Motor neuron (in vitro differentiated cells): Measurements from ENCODE around the gene PNKD. TPM values are rescaled to one million over a fixed set of nuclear protein-coding genes. Genes with fewer than 3 reads are reported as not detected.

Source experiments
- ATAC-seq, 8 experiments: fragments of 200-7000 bp; cut with Tn5 transposase; replicated peaks in 6 of 8; 2 replicates each; pipeline ENCODE4 v1.8.0; 2021; ENCODE audit warnings: mild to moderate bottlenecking in 8 of 8, moderate library complexity in 8 of 8
- H3K27ac ChIP-seq, 2 donors: fragments of 250-450 bp; sonication (Bioruptor Pico); 2 replicates each; pipeline ENCODE4 v1.9.0; 2021; ENCODE audit warnings: antibody characterized with exemption in 2 of 2, mild to moderate bottlenecking in 2 of 2, moderate library complexity in 1 of 2
- H3K4me1 ChIP-seq, 2 donors: fragments of 250-450 bp; sonication (Bioruptor Pico); replicated peaks in 1 of 2; 2 replicates each; pipeline ENCODE4 v1.6.1; 2021; ENCODE audit warnings: antibody characterized with exemption in 2 of 2, mild to moderate bottlenecking in 2 of 2, moderate library complexity in 1 of 2
- H3K4me3 ChIP-seq, 5 donors: fragments of 250-450 bp; sonication (Bioruptor Pico); 2 replicates each; pipeline ENCODE4 v1.9.0; 2021; ENCODE audit warnings: antibody characterized with exemption in 5 of 5, mild to moderate bottlenecking in 5 of 5, moderate library complexity in 4 of 5
- WGBS, 10 experiments: fragments of 450-650 bp; shearing (Covaris generic); methylation state at CpG; one replicate each; pipeline ENCODE4 v1.0.0; 2022; 5-methylcytosine and 5-hydroxymethylcytosine counted together
- in situ Hi-C, 9 experiments: fragments of 400-800 bp; cut with MboI; loops; one replicate each; pipeline ENCODE4 v1.15.0; 2021; ENCODE audit warnings: low sequenced_read_pairs in 9 of 9, low pct_unique_long_range_greater_than_20kb in 2 of 9; ENCODE audit not compliant: unreplicated experiment in 9 of 9
- total RNA-seq, 8 experiments: library from RNA; unstranded; fragments of 300-600 nt; gene quantifications; 2 replicates each; pipeline versions ENCODE4 v1.2.3 to v1.2.4, GENCODE V29; 2022

Gene PNKD
- total RNA-seq, 8 experiments from 2014 or later = 41.4 to 122 (median 60.8) TPM

- H3K4me1 ChIP-seq = peaks cover 20 to 22% of the 10 kb centered on the region in 2 donors
- WGBS, 10 experiments = 73 to 100% (median 100%) methylated on average over 1 to 4 of the region's 5 CpGs; no CpG with 5 or more reads in 3 of the 10 experiments
- peak overlapping the region in 1 of 2 donors; percentile 1 for H3K27ac ChIP-seq
- H3K4me3 ChIP-seq = no peak overlapping the region
- in situ Hi-C loops = no loop called here
- no peak for ATAC-seq
These were observed 10.2 kb upstream of the PNKD start for GRCh38 chr2:218260166-218260565.

GRCh38 chr2:218260742-218261422, 9.4 kb upstream of the PNKD start, which contains the start of gene GPBAR1:
TSS of gene GPBAR1 (plus strand) at chr2:218261015. CDS start at chr2:218262725, 1,710 bp downstream.
- ATAC-seq = peak; percentile 15 to 70 (median 52)
- peak within 1 kb of the TSS; percentile 10 to 85 for H3K27ac ChIP-seq
- no peak within 1 kb of the TSS for H3K4me3 ChIP-seq
- peaks cover 20 to 22% of the 10 kb centered on the region in 2 donors for H3K4me1 ChIP-seq
- WGBS, 10 experiments = 0 to 69% (median 19%) methylated on average over 1 to 4 of the region's 10 CpGs; no CpG with 5 or more reads in 6 of the 10 experiments
- in situ Hi-C loops = no loop called here

GRCh38 chr2:218261423-218262236, 8.7 kb upstream of the PNKD start:
- H3K4me1 ChIP-seq = peaks cover 20 to 22% of the 10 kb centered on the region in 2 donors
- in situ Hi-C loops = no loop called here

GRCh38 chr2:218262237-218262600, 8.1 kb upstream of the PNKD start:
- 80 to 100% (median 85%) methylated on average over 1 to 4 of the region's 6 CpGs; no CpG with 5 or more reads in 6 of the 10 experiments for WGBS, 10 experiments
- in situ Hi-C loops = no loop called here
- Histone ChIP-seq H3K4me1 (peaks cover 20 to 22% of the 10 kb centered on the region in 2 donors), H3K4me3 (no peak overlapping the region), H3K27ac (peak overlapping the region in 1 of 2 donors; percentile 85)
- peak in 1 of 8 experiments; percentile 1 for ATAC-seq

More at GRCh38 chr2:218261423-218262236, 8.7 kb upstream of the PNKD start:
- Histone ChIP-seq H3K27ac (peak overlapping the region; percentile 10 to 85), H3K4me3 (no peak overlapping the region)
- ATAC-seq = peak in 5 of 8 experiments; percentile 71 to 78 (median 75)
- 0 to 100% (median 42%) methylated on average over 1 to 4 of the region's 8 CpGs; no CpG with 5 or more reads in 5 of the 10 experiments for WGBS, 10 experiments

GRCh38 chr2:218262631-218263586, 7.4 kb upstream of the PNKD start:
- ATAC-seq = no peak
- WGBS, 10 experiments = 80 to 100% (median 89%) methylated on average over 1 to 11 of the region's 39 CpGs; no CpG with 5 or more reads in 4 of the 10 experiments
- peaks cover 20 to 22% of the 10 kb centered on the region in 2 donors for H3K4me1 ChIP-seq
- in situ Hi-C loops = no loop called here
- H3K4me3 ChIP-seq = no peak overlapping the region
- peak overlapping the region in 1 of 2 donors; percentile 85 for H3K27ac ChIP-seq

- in situ Hi-C loops = no loop called here
- no peak overlapping the region for H3K27ac ChIP-seq
- ATAC-seq = no peak
- peaks cover 24% of the 10 kb centered on the region in 2 donors for H3K4me1 ChIP-seq
- no peak overlapping the region for H3K4me3 ChIP-seq
- WGBS, 10 experiments = 88 to 100% (median 98%) methylated on average over 1 to 7 of the region's 17 CpGs; no CpG with 5 or more reads in 4 of the 10 experiments
These were observed 6.3 kb upstream of the PNKD start for GRCh38 chr2:218263817-218264641.

GRCh38 chr2:218264773-218265561, 5.4 kb upstream of the PNKD start:
- WGBS, 10 experiments = 96 to 97% methylated on average over 7 to 10 of the region's 22 CpGs; no CpG with 5 or more reads in 8 of the 10 experiments
- ATAC-seq = no peak
- Histone ChIP-seq H3K27ac (no peak overlapping the region), H3K4me3 (no peak overlapping the region), H3K4me1 (peaks cover 25 to 26% of the 10 kb centered on the region in 2 donors)
- in situ Hi-C loops = no loop called here

- in situ Hi-C loops = no loop called here
- no peak for ATAC-seq
- peaks cover 23% of the 10 kb centered on the region in 2 donors for H3K4me1 ChIP-seq
- H3K4me3 ChIP-seq = no peak overlapping the region
- 60 to 86% methylated on average over 1 to 2 of the region's 8 CpGs; no CpG with 5 or more reads in 8 of the 10 experiments for WGBS, 10 experiments
- H3K27ac ChIP-seq = no peak overlapping the region
These were observed 4.7 kb upstream of the PNKD start for GRCh38 chr2:218265626-218266025.

- in situ Hi-C loops = no loop called here
- 80 to 100% (median 100%) methylated on average over 1 to 4 of the region's 15 CpGs; no CpG with 5 or more reads in 3 of the 10 experiments for WGBS, 10 experiments
- ATAC-seq = no peak
- Histone ChIP-seq H3K27ac (no peak overlapping the region), H3K4me3 (no peak overlapping the region), H3K4me1 (peaks cover 19% of the 10 kb centered on the region in 2 donors)
These were observed 3.9 kb upstream of the PNKD start for GRCh38 chr2:218266316-218266979.

GRCh38 chr2:218267259-218267658, 3.1 kb upstream of the PNKD start:
- H3K4me1 ChIP-seq = peaks cover 11 to 12% of the 10 kb centered on the region in 2 donors
- H3K4me3 ChIP-seq = no peak overlapping the region
- in situ Hi-C loops = no loop called here
- WGBS, 10 experiments = 86 to 100% (median 98%) methylated on average over 1 to 5 of the region's 6 CpGs; no CpG with 5 or more reads in 6 of the 10 experiments
- ATAC-seq = no peak
- no peak overlapping the region for H3K27ac ChIP-seq
